ENCODE results near the gene PPP1R9B.

The PPP1R9B gene

GRCh38 chr17:50090971-50091917, 59.2 kb downstream of the PPP1R9B start:
- DNase-seq (ENCODE audit: low read depth, low spot score) = no peak

DNA sequence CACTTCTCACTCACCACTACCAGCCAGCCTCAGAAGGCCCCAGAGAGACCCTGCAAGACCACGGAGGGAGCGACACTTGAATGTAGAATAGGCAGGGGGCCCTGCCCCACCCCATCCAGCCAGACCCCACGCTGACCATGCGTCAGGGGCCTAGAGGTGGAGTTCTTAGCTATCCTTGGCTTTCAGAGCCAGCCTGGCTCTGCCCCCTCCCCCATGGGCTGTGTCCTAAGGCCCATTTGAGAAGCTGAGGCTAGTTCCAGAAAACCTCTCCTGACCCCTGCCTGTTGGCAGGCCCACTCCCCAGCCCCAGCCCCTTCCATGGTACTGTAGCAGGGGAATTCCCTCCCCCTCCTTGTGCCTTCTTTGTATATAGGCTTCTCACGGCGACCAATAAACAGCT, 60.4 kb downstream of the PPP1R9B start:
- H3K4me3 ChIP-seq (ENCODE audit: insufficient read length, low read depth) = no peak overlapping the region
- H3K4me1 ChIP-seq (ENCODE audit: insufficient read depth, insufficient read length) = peaks cover 4% of the 10 kb centered on the region
- H3K9ac ChIP-seq (ENCODE audit: insufficient read length, low read depth) = no peak overlapping the region
- peaks cover 3% of the 10 kb centered on the region for H3K27me3 ChIP-seq (ENCODE audit: insufficient read depth, insufficient read length)
- no peaks in the 10 kb centered on the region for H3K9me3 ChIP-seq (ENCODE audit: insufficient read depth, low read length)
- DNase-seq (ENCODE audit: low read depth, low spot score) = no peak
- H3K36me3 ChIP-seq (ENCODE audit: insufficient read depth, insufficient read length, low read length) = peaks cover 32% of the 10 kb centered on the region
- no peak for TF ChIP-seq SUZ12 (IDR thresholded peaks at IDR 0.05; ENCODE audit: extremely low read depth, insufficient read depth, insufficient read length)
- no peak for TF ChIP-seq YY1 (IDR thresholded peaks at IDR 0.05; ENCODE audit: insufficient read depth, insufficient read length)
- no peak for TF ChIP-seq ZNF274 (IDR thresholded peaks at IDR 0.05; ENCODE audit: low read depth, low read length)

More at GRCh38 chr17:50090971-50091917, 59.2 kb downstream of the PPP1R9B start:
- peaks cover 8% of the 10 kb centered on the region for H3K4me1 ChIP-seq (ENCODE audit: insufficient read depth, insufficient read length)
- peak overlapping the region; percentile 11 for H3K9ac ChIP-seq (ENCODE audit: insufficient read length, low read depth)
- no peak overlapping the region for H3K4me3 ChIP-seq (ENCODE audit: insufficient read length, low read depth)
- peaks cover 32% of the 10 kb centered on the region for H3K36me3 ChIP-seq (ENCODE audit: insufficient read depth, insufficient read length, low read length)
- H3K27me3 ChIP-seq (ENCODE audit: insufficient read depth, insufficient read length) = peaks cover 3% of the 10 kb centered on the region
- no peak for TF ChIP-seq SUZ12 (IDR thresholded peaks at IDR 0.05; ENCODE audit: extremely low read depth, insufficient read depth, insufficient read length)
- no peaks in the 10 kb centered on the region for H3K9me3 ChIP-seq (ENCODE audit: insufficient read depth, low read length)

DNA sequence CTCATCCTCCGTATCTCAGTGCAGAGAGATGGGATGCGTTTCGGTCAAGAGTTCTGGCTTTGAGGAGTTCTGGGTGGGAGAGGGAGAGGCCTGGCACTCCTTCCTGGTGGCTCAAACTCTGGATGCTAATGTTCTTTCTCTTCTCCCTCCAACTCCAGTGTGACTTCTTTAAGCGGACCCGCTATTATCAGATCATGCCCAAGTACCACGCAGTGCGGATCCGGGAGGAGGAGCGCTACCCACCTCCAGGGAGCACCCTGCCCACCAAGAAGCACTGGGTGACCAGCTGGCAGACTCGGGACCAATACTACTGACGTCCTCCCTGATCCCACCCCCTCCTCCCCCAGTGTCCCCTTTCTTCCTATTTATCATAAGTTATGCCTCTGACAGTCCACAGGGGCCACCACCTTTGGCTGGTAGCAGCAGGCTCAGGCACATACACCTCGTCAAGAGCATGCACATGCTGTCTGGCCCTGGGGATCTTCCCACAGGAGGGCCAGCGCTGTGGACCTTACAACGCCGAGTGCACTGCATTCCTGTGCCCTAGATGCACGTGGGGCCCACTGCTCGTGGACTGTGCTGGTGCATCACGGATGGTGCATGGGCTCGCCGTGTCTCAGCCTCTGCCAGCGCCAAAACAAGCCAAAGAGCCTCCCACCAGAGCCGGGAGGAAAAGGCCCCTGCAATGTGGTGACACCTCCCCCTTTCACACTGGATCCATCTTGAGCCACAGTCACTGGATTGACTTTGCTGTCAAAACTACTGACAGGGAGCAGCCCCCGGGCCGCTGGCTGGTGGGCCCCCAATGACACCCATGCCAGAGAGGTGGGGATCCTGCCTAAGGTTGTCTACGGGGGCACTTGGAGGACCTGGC, 61.3 kb downstream of the PPP1R9B start:
- peaks cover 3% of the 10 kb centered on the region for H3K27me3 ChIP-seq (ENCODE audit: insufficient read depth, insufficient read length)
- H3K9me3 ChIP-seq (ENCODE audit: insufficient read depth, low read length) = no peaks in the 10 kb centered on the region
- H3K9ac ChIP-seq (ENCODE audit: insufficient read length, low read depth) = no peak overlapping the region
- DNase-seq (ENCODE audit: low read depth, low spot score) = no peak
- TF ChIP-seq YY1 (IDR thresholded peaks at IDR 0.05; ENCODE audit: insufficient read depth, insufficient read length) (no peak), SUZ12 (IDR thresholded peaks at IDR 0.05; ENCODE audit: extremely low read depth, insufficient read depth, insufficient read length) (no peak), ZNF274 (IDR thresholded peaks at IDR 0.05; ENCODE audit: low read depth, low read length) (no peak)
- no peak overlapping the region for H3K4me3 ChIP-seq (ENCODE audit: insufficient read length, low read depth)
- H3K4me1 ChIP-seq (ENCODE audit: insufficient read depth, insufficient read length) = peaks cover 4% of the 10 kb centered on the region
- H3K36me3 ChIP-seq (ENCODE audit: insufficient read depth, insufficient read length, low read length) = peaks cover 32% of the 10 kb centered on the region

DNA sequence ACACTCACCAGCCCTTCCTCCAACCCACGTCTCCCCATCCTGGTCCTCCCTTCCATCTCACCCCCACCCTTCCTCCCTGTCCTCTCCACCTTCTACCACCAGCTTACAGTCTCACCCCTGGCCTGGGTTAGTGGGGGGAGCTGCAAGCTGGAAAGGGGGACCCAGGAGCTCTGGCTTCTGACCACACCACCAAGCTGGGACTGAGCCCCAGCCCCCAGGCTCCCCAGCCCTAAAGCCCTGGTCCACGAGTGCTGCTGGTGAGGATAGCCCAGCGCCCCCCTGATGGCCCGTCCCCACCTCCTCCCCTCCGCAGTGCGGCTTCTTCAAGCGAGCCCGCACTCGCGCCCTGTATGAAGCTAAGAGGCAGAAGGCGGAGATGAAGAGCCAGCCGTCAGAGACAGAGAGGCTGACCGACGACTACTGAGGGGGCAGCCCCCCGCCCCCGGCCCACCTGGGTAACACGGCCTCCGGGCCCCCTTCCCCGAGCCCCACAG, 62.5 kb downstream of the PPP1R9B start:
- Histone ChIP-seq H3K9ac (ENCODE audit: insufficient read length, low read depth) (no peak overlapping the region), H3K4me1 (ENCODE audit: insufficient read depth, insufficient read length) (peaks cover 4% of the 10 kb centered on the region), H3K36me3 (ENCODE audit: insufficient read depth, insufficient read length, low read length) (peaks cover 32% of the 10 kb centered on the region), H3K9me3 (ENCODE audit: insufficient read depth, low read length) (no peaks in the 10 kb centered on the region), H3K4me3 (ENCODE audit: insufficient read length, low read depth) (no peak overlapping the region), H3K27me3 (ENCODE audit: insufficient read depth, insufficient read length) (peaks cover under 1% of the 10 kb centered on the region)
- DNase-seq (ENCODE audit: low read depth, low spot score) = no peak
- TF ChIP-seq ZNF274 (IDR thresholded peaks at IDR 0.05; ENCODE audit: low read depth, low read length) (no peak), SUZ12 (IDR thresholded peaks at IDR 0.05; ENCODE audit: extremely low read depth, insufficient read depth, insufficient read length) (no peak), YY1 (IDR thresholded peaks at IDR 0.05; ENCODE audit: insufficient read depth, insufficient read length) (no peak)

DNA sequence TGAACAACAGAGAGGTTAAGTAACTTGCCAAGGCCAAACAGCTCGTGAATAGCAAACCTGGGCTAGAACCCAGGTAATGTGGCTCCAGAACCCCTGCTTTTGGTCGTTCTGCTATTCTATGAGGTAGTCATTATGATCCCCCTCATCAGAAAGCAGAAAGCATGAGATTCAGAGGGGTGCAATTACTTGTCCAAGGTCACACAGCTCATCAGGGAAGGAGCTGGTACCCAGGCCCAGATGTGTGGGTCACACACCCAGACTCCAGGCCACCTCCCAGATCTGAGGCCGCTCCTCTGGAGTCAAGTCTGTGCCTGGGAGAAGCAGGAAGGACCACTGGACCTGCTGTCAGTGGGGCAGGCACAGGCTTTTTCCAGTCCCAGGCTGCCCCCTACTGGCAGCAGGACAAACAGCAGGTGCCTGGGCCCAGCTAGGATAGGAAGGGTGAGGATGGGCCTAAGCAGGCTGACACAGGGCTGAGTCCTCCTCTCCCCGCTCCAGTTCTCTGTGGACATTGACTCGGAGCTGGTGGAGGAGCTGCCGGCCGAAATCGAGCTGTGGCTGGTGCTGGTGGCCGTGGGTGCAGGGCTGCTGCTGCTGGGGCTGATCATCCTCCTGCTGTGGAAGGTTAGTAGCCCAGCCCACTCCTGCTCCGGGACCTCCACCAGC, 63.1 kb downstream of the PPP1R9B start:
- peaks cover 32% of the 10 kb centered on the region for H3K36me3 ChIP-seq (ENCODE audit: insufficient read depth, insufficient read length, low read length)
- H3K4me1 ChIP-seq (ENCODE audit: insufficient read depth, insufficient read length) = peaks cover 4% of the 10 kb centered on the region
- peak; percentile 50 for DNase-seq (ENCODE audit: low read depth, low spot score)
- no peak overlapping the region for H3K9ac ChIP-seq (ENCODE audit: insufficient read length, low read depth)
- H3K27me3 ChIP-seq (ENCODE audit: insufficient read depth, insufficient read length) = no peaks in the 10 kb centered on the region
- no peak overlapping the region for H3K4me3 ChIP-seq (ENCODE audit: insufficient read length, low read depth)
- TF ChIP-seq YY1 (IDR thresholded peaks at IDR 0.05; ENCODE audit: insufficient read depth, insufficient read length) (no peak), SUZ12 (IDR thresholded peaks at IDR 0.05; ENCODE audit: extremely low read depth, insufficient read depth, insufficient read length) (no peak), ZNF274 (IDR thresholded peaks at IDR 0.05; ENCODE audit: low read depth, low read length) (no peak)
- H3K9me3 ChIP-seq (ENCODE audit: insufficient read depth, low read length) = no peaks in the 10 kb centered on the region

All from NT2/D1 (cell line).